Measurements from ENCODE around the gene CMSS1.

The CMSS1 gene

DNA sequence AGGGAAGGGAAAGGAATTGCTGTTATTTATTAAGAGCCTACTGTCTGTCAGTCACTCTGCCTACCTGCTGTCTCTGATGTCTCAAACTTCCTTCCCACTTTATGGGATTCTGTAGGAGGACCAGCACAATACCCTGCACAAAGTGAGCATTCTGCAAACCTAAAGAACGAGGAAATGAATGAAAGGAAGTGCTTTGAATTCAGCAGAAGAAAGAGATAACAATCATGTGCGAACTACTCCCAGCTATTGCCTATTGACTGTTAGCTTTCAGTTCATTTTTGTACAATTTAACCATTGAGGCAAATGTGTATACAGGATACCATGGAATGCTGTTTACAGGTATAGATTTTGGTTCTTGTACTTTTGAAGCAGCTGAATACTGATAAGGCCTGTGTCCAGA, 66.8 kb downstream of the CMSS1 start:
- no peak for TF ChIP-seq CTCF (IDR thresholded peaks at IDR 0.05; ENCODE audit: insufficient read depth, low read depth, low read length, missing control alignments)
- no peak overlapping the region for H3K4me3 ChIP-seq (ENCODE audit: low read length)
- DNase-seq (ENCODE audit: low read depth), result no peak

DNA sequence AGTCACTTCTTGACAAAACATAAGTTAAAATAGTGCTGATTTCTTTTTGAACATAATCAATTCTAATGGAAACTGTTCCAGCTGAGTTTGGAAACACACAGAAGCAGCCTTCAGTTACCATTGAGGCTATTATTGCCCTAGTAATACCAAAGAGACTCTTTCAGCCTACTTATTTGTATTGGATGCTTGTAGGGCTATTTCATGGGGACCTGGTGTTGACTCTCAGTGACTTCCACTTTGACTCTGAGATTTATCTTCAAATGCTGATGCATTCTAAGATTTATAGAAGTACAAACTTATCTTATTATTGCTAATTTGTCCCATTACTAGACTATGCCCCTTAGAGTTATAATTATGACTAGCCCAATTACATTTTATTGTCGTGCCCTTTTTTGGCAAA, 67.4 kb downstream of the CMSS1 start:
- no peak for TF ChIP-seq CTCF (IDR thresholded peaks at IDR 0.05; ENCODE audit: insufficient read depth, low read depth, low read length, missing control alignments)
- no peak overlapping the region for H3K4me3 ChIP-seq (ENCODE audit: low read length)
- DNase-seq (ENCODE audit: low read depth), result no peak

DNA sequence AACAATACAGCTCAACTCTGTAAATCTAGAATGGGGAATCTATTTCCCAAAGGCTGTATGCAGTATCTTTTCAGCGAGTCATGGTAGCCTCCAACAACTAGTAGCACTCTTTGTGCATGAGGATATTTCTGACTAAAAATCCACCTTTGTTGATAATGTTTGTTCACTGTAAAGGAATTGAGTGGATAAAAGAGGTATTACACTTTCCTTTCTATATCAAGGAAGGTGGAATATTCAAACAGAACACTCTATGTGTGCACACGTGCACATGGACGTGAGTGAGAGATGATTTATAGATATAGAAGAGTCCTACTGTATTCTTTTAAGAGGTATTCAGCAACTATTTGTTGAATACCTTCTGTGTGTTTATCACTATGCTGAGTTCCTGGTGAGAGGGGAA, 68.2 kb downstream of the CMSS1 start:
- no peak for DNase-seq (ENCODE audit: low read depth)
- TF ChIP-seq CTCF (IDR thresholded peaks at IDR 0.05; ENCODE audit: insufficient read depth, low read depth, low read length, missing control alignments), result no peak
- no peak overlapping the region for H3K4me3 ChIP-seq (ENCODE audit: low read length)

DNA sequence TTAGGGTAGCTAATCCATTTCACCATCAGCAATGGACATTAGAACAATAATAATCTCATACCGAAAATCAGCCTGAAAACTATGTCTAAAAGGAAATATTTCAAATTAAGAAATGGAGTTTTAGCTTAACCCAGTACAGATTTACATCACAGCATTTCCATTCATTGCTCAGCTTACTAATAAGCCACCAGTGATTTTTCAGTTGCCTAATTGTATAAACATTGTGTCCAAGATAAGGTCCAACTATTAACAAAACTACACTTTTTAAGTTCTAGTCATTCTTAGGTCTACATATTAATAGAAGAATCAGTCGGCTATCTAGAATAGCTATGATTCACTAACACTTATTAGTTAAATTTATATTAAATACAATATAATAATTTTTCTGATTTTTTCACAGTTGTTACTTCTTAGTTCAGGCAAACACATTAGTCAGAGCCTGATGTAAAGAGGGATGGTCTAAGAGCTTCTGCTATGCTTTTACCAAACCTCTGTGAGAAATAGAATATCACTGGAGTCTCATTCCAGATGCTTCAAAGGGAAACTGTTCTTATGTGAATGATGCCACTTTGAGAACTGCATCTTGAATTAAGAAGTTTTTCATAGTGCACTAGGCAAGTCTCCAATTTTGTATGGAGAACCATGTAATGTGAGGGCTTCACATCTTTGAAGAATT, 74.1 kb downstream of the CMSS1 start:
- TF ChIP-seq CTCF (IDR thresholded peaks at IDR 0.05; ENCODE audit: insufficient read depth, low read depth, low read length, missing control alignments), result no peak
- DNase-seq (ENCODE audit: low read depth), result no peak
- no peak overlapping the region for H3K4me3 ChIP-seq (ENCODE audit: low read length)

- peak; percentile 12 for TF ChIP-seq CTCF (IDR thresholded peaks at IDR 0.05; ENCODE audit: insufficient read depth, low read depth, low read length, missing control alignments)
- no peak for DNase-seq (ENCODE audit: low read depth)
- no peak overlapping the region for H3K4me3 ChIP-seq (ENCODE audit: low read length)
Observed at GRCh38 chr3:99892332-99892731, 74.7 kb downstream of the CMSS1 start.

GRCh38 chr3:99895131-99895696, 77.6 kb downstream of the CMSS1 start:
- TF ChIP-seq CTCF (IDR thresholded peaks at IDR 0.05; ENCODE audit: insufficient read depth, low read depth, low read length, missing control alignments), result no peak
- no peak overlapping the region for H3K4me3 ChIP-seq (ENCODE audit: low read length)
- no peak for DNase-seq (ENCODE audit: low read depth)

All from epithelial cell of esophagus (primary cell).